ENCODE data around the gene RLBP1.

DNA sequence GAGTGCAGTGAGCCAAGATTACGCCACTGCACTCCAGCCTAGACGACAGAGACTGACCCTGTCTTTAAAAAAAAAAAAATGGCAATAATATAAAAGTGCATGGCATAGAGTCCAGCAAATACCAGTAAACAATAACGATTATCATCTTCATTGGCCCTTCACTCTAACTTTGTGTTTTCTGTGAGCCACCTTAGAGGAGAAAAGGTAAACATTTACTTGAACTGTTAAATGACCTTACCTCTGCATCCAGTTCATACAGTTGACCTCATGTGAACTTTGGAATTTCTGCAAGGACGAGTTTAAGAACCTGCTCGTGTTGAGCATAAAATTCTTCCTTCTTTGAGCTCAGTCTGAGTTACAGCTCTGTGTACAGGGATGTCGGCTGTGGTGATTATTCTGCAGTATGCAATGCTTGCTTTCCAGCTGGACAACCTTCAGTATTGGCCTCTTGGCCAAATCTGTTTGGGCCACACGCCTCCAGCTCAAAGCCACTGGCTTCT lies 56.6 kb downstream of the RLBP1 start:
- peak in 1 of 4 donors; percentile 19 for TF ChIP-seq POLR2AphosphoS5 (IDR thresholded peaks at IDR 0.05)
- TF ChIP-seq, protein P1, sequence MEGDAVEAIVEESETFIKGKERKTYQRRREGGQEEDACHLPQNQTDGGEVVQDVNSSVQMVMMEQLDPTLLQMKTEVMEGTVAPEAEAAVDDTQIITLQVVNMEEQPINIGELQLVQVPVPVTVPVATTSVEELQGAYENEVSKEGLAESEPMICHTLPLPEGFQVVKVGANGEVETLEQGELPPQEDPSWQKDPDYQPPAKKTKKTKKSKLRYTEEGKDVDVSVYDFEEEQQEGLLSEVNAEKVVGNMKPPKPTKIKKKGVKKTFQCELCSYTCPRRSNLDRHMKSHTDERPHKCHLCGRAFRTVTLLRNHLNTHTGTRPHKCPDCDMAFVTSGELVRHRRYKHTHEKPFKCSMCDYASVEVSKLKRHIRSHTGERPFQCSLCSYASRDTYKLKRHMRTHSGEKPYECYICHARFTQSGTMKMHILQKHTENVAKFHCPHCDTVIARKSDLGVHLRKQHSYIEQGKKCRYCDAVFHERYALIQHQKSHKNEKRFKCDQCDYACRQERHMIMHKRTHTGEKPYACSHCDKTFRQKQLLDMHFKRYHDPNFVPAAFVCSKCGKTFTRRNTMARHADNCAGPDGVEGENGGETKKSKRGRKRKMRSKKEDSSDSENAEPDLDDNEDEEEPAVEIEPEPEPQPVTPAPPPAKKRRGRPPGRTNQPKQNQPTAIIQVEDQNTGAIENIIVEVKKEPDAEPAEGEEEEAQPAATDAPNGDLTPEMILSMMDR (IDR thresholded peaks at IDR 0.05) = no peak
